ENCODE measurements around the gene MINK1. TPM values are rescaled to one million over a fixed set of nuclear protein-coding genes. Genes with fewer than 3 reads are reported as not detected.

Gene MINK1
- total RNA-seq, 2 experiments from 2014 or later: 50.8 to 51.5 TPM

DNA sequence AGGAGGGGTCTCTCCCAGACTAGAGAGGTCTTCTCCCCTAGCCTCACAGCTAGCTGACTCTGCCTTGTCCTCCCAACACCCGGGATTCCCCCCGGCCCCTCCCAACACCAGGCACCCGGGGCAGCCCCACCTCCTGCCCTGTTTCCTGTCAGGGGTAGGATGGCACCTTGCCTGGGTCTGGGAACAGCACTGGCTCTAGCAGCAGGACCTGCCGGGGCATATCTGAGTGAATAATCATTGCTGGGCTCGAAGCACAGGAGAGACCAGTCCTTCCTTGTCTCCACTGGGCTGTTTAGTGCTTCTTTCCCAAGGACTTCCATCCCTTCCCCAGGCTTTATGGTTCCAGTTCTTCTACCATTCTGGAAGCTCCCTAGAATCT is 25.7 kb downstream of the MINK1 start:
- Mint-ChIP-seq H3K27me3 (no peaks in the 10 kb centered on the region), H3K36me3 (ENCODE audit: low read depth) (peaks cover 8% of the 10 kb centered on the region), H3K4me1 (ENCODE audit: low read depth) (peaks cover 9% of the 10 kb centered on the region), H3K27ac (no peak overlapping the region), H3K9me3 (no peaks in the 10 kb centered on the region), H3K4me3 (no peak overlapping the region)
- intact Hi-C loops (cut with micrococcal nuclease): no loop called here
- ATAC-seq (peak; percentile 42), DNase-seq (no peak)
- TF ChIP-seq, protein P1, sequence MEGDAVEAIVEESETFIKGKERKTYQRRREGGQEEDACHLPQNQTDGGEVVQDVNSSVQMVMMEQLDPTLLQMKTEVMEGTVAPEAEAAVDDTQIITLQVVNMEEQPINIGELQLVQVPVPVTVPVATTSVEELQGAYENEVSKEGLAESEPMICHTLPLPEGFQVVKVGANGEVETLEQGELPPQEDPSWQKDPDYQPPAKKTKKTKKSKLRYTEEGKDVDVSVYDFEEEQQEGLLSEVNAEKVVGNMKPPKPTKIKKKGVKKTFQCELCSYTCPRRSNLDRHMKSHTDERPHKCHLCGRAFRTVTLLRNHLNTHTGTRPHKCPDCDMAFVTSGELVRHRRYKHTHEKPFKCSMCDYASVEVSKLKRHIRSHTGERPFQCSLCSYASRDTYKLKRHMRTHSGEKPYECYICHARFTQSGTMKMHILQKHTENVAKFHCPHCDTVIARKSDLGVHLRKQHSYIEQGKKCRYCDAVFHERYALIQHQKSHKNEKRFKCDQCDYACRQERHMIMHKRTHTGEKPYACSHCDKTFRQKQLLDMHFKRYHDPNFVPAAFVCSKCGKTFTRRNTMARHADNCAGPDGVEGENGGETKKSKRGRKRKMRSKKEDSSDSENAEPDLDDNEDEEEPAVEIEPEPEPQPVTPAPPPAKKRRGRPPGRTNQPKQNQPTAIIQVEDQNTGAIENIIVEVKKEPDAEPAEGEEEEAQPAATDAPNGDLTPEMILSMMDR (IDR thresholded peaks at IDR 0.05): no peak
- CTCF ChIA-PET: no interaction called here
- POLR2A ChIA-PET: no interaction called here

DNA sequence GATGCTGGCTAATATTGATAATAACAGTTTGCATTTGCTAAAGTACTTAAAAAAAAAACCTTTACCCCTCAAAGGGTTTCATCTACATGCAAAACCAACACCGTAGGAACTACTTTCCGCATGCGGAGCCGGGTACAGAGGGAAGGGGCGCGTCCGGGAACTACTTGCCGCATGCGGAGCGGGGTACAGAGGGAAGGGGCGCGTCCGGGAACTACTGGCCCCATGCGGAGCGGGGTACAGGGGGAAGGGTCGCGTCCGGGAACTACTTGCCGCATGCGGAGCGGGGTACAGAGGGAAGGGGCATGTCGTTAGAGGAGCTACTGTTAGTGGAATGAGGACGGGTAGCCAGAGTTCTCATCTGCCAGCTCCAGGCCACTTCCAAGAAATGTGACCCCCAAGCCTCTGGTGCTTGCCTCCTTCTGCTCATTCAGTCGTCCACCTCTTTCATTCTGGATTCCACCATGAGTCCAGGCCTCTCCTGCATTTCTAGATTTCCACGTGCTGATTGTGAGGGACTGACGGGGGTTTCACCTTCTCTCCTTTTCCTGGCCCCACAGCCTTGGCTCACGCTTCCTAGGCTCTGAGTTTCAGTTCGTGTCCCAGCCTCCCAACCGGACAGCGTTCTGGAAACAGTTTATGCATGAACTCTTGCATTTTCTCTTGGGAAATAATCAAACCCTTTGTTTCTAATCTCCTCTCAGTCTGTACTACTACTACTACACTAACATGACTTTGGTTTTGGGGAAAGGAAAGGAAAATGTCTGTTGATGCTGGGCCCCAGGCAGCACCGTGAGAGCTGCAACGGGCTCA is 26.9 kb downstream of the MINK1 start:
- Mint-ChIP-seq H3K4me1 (ENCODE audit: low read depth) (peaks cover 3% of the 10 kb centered on the region), H3K27ac (no peak overlapping the region), H3K27me3 (no peaks in the 10 kb centered on the region), H3K36me3 (ENCODE audit: low read depth) (peaks cover 6% of the 10 kb centered on the region), H3K9me3 (no peaks in the 10 kb centered on the region), H3K4me3 (no peak overlapping the region)
- intact Hi-C loops (cut with micrococcal nuclease): no loop called here
- TF ChIP-seq, protein P1 (IDR thresholded peaks at IDR 0.05): no peak
- DNase-seq (no peak), ATAC-seq (no peak)
- ChIA-PET POLR2A (no interaction called here), CTCF (interaction anchor here (1.3 kb wide), 1 partner anchor 28 kb away, joined by 3 read pairs; no protein-coding TSS in a partner anchor)

DNA sequence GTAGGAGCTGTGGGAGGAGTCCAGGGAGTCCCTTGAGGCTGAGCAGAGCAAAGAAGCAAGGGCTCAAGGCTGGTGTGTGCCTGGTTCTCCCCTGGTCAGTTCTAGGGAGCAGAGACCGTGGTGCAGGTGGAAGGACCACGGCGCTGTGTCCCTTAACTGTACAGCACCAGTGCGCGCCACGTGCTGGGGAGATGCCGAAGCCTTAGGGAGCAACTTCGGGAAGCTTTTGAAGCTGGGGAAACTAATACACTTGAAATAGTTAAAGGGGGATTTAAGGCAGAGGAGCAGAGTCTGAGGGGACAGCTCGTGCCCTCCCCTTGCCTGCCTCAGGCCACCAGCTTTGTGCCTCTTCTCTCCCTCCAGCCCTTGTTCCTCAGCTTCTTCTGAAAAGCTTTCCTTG is 27.5 kb downstream of the MINK1 start:
- CTCF ChIA-PET: interaction anchor here (0.7 to 1.3 kb wide), 2 partner anchors 9 to 28 kb away, joined by 3 read pairs; no protein-coding TSS in a partner anchor
- Mint-ChIP-seq H3K9me3 (no peaks in the 10 kb centered on the region), H3K36me3 (ENCODE audit: low read depth) (peaks cover 6% of the 10 kb centered on the region), H3K27me3 (no peaks in the 10 kb centered on the region), H3K4me3 (no peak overlapping the region), H3K27ac (no peak overlapping the region), H3K4me1 (ENCODE audit: low read depth) (peaks cover 3% of the 10 kb centered on the region)
- POLR2A ChIA-PET: no interaction called here
- TF ChIP-seq, protein P1 (IDR thresholded peaks at IDR 0.05): no peak
- DNase-seq: no peak
- no peak for ATAC-seq
- intact Hi-C loops (cut with micrococcal nuclease): no loop called here

DNA sequence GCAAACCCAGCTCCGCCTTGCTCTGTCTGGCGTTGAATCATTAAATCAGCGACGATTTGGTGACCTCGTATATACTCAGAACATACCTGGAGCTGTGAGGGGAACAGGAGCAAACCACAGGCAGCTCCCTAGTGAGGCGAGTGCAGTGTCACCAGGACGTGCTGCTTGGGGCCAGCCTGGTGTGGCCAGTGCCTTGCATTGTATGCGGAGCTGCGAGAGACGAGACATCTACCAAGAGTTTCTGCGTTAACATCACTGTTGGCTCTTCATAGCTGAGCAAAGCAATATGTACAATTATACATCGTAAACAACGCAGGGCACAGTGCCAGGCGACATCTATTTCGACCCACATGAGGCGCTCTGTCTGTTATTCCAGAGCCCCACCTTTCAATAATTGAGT is 27.9 kb downstream of the MINK1 start:
- ATAC-seq (no peak), DNase-seq (no peak)
- Mint-ChIP-seq H3K4me1 (ENCODE audit: low read depth) (peaks cover 3% of the 10 kb centered on the region), H3K27ac (no peak overlapping the region), H3K9me3 (no peaks in the 10 kb centered on the region), H3K36me3 (ENCODE audit: low read depth) (peaks cover 6% of the 10 kb centered on the region), H3K4me3 (no peak overlapping the region), H3K27me3 (no peaks in the 10 kb centered on the region)
- TF ChIP-seq, protein P1 (IDR thresholded peaks at IDR 0.05): no peak
- CTCF ChIA-PET: interaction anchor here (0.7 to 1.3 kb wide), 2 partner anchors 9 to 27 kb away, joined by 3 read pairs; no protein-coding TSS in a partner anchor
- intact Hi-C loops (cut with micrococcal nuclease): no loop called here
- POLR2A ChIA-PET: no interaction called here

DNA sequence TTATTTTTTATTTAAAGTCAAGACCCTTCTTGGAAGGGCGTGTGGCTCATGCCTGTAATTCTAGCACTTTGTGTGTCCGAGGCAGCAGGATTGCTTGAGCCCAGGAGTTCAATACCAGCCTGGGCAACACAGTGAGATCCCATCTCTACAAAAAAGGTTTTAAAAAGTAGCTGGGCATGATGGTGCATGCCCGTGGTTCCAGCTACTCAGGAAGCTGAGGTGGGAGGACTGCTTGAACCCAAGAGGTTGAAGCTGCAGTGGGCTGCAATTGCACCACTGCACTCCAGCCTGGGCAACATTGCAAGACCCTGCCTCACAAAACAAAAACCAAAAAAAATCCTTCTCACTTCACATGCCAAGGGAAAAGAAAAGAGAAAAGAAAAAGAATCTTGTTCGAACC is 29.6 kb downstream of the MINK1 start:
- Mint-ChIP-seq H3K4me1 (ENCODE audit: low read depth) (peaks cover 3% of the 10 kb centered on the region), H3K9me3 (no peaks in the 10 kb centered on the region), H3K27me3 (no peaks in the 10 kb centered on the region), H3K27ac (no peak overlapping the region), H3K4me3 (no peak overlapping the region), H3K36me3 (ENCODE audit: low read depth) (peaks cover 6% of the 10 kb centered on the region)
- TF ChIP-seq, protein P1 (IDR thresholded peaks at IDR 0.05): no peak
- no peak for DNase-seq
- ChIA-PET POLR2A (no interaction called here), CTCF (no interaction called here)
- no peak for ATAC-seq
- intact Hi-C loops (cut with micrococcal nuclease): no loop called here
